ENCODE measurements around the gene CXCR6. TPM values are rescaled to one million over a fixed set of nuclear protein-coding genes. Genes with fewer than 3 reads are reported as not detected.

The CXCR6 gene
- total RNA-seq, 4 donors from 2014 or later: 0.29 to 0.51 TPM; not detected in 2

GRCh38 chr3:45908761-45909160 lies 34.5 kb upstream of the CXCR6 start:
- H3K27ac ChIP-seq: no peak overlapping the region
- in situ Hi-C loops (cut with MboI; ENCODE audit: low sequenced_read_pairs in 4 of 4) (loop anchor here in 3 of 4 donors (25.0 kb wide), 1 partner anchor 146 kb away; no protein-coding TSS in a partner anchor), intact Hi-C loops (cut with DNase I; ENCODE audit: low total_unique reads) (no loop called here)
- no peak for DNase-seq
- no peak for ATAC-seq
- TF ChIP-seq CTCF (IDR thresholded peaks at IDR 0.05 in 4 of 5, conservative IDR thresholded peaks at IDR 0.05 in 1 of 5): no peak
- no peak for TF ChIP-seq POLR2A (IDR thresholded peaks at IDR 0.05)
- no peaks in the 10 kb centered on the region for H3K27me3 ChIP-seq
- no peaks in the 10 kb centered on the region for H3K36me3 ChIP-seq
- no peaks in the 10 kb centered on the region for H3K9me3 ChIP-seq
- no peak overlapping the region for H3K4me3 ChIP-seq
- peaks cover 3 to 19% of the 10 kb centered on the region in 2 donors for H3K4me1 ChIP-seq

- DNase-seq: no peak
- intact Hi-C loops (cut with DNase I; ENCODE audit: low total_unique reads): no loop called here
- in situ Hi-C loops (cut with MboI; ENCODE audit: low sequenced_read_pairs in 4 of 4): loop anchor here in 3 of 4 donors (25.0 kb wide), 1 partner anchor 147 kb away; no protein-coding TSS in a partner anchor
These were observed 33.7 kb upstream of the CXCR6 start for GRCh38 chr3:45909542-45909941.

GRCh38 chr3:45910892-45911291 lies 32.4 kb upstream of the CXCR6 start:
- H3K36me3 ChIP-seq: no peaks in the 10 kb centered on the region
- TF ChIP-seq POLR2A (IDR thresholded peaks at IDR 0.05) (no peak), CTCF (IDR thresholded peaks at IDR 0.05 in 4 of 5, conservative IDR thresholded peaks at IDR 0.05 in 1 of 5) (no peak)
- no peaks in the 10 kb centered on the region for H3K9me3 ChIP-seq
- H3K27ac ChIP-seq: no peak overlapping the region
- intact Hi-C loops (cut with DNase I; ENCODE audit: low total_unique reads): no loop called here
- DNase-seq (no peak), ATAC-seq (no peak)
- H3K4me3 ChIP-seq: no peak overlapping the region
- peaks cover 3 to 19% of the 10 kb centered on the region in 2 donors for H3K4me1 ChIP-seq
- in situ Hi-C loops (cut with MboI; ENCODE audit: low sequenced_read_pairs in 4 of 4): loop anchor here in 3 of 4 donors (25.0 kb wide), 1 partner anchor 149 kb away; no protein-coding TSS in a partner anchor
- no peaks in the 10 kb centered on the region for H3K27me3 ChIP-seq

More at GRCh38 chr3:45909542-45909941, 33.7 kb upstream of the CXCR6 start:
- H3K9me3 ChIP-seq: no peaks in the 10 kb centered on the region
- H3K27me3 ChIP-seq: no peaks in the 10 kb centered on the region
- H3K4me3 ChIP-seq: no peak overlapping the region
- TF ChIP-seq CTCF (IDR thresholded peaks at IDR 0.05 in 4 of 5, conservative IDR thresholded peaks at IDR 0.05 in 1 of 5): no peak
- no peak for TF ChIP-seq POLR2A (IDR thresholded peaks at IDR 0.05)
- H3K4me1 ChIP-seq: peaks cover 3 to 19% of the 10 kb centered on the region in 2 donors
- H3K36me3 ChIP-seq: no peaks in the 10 kb centered on the region
- no peak for ATAC-seq
- no peak overlapping the region for H3K27ac ChIP-seq

- in situ Hi-C loops (cut with MboI; ENCODE audit: low sequenced_read_pairs in 4 of 4): loop anchor here in 3 of 4 donors (25.0 kb wide), 1 partner anchor 149 kb away; no protein-coding TSS in a partner anchor
These were observed 31.6 kb upstream of the CXCR6 start for GRCh38 chr3:45911511-45912226.

More at GRCh38 chr3:45911511-45912226, 31.6 kb upstream of the CXCR6 start:
- peaks cover 3 to 17% of the 10 kb centered on the region in 2 donors for H3K4me1 ChIP-seq
- no peak for TF ChIP-seq CTCF (IDR thresholded peaks at IDR 0.05 in 4 of 5, conservative IDR thresholded peaks at IDR 0.05 in 1 of 5)
- no peak for TF ChIP-seq POLR2A (IDR thresholded peaks at IDR 0.05)
- intact Hi-C loops (cut with DNase I; ENCODE audit: low total_unique reads): no loop called here
- ATAC-seq: no peak
- H3K27ac ChIP-seq: no peak overlapping the region
- H3K36me3 ChIP-seq: no peaks in the 10 kb centered on the region
- DNase-seq: no peak
- no peaks in the 10 kb centered on the region for H3K9me3 ChIP-seq
- no peaks in the 10 kb centered on the region for H3K27me3 ChIP-seq
- H3K4me3 ChIP-seq: no peak overlapping the region

Measured in gastrocnemius medialis (tissue), 4 donors.